SK-N-MC (cell line): ENCODE results near the gene SULF2.

Source experiments
- EZH2 ChIP-seq: fragments of 200-600 bp; sonication (generic); IDR thresholded peaks from one replicate; pipeline ENCODE4 v1.6.1; 2017; ENCODE audit warnings: antibody characterized with exemption
- FOXP2 ChIP-seq: optimal IDR thresholded peaks from 2 replicates; pipeline ENCODE3; 2011; ENCODE audit warnings: mild to moderate bottlenecking, moderate library complexity; ENCODE audit not compliant: insufficient read depth; ENCODE audit errors: extremely low read length, control extremely low read depth
- POLR2AphosphoS5 ChIP-seq: IDR thresholded peaks from 2 replicates; pipeline ENCODE4 v1.6.1; 2012; ENCODE audit warnings: mild to moderate bottlenecking, low read depth, low read length, borderline replicate concordance

DNA sequence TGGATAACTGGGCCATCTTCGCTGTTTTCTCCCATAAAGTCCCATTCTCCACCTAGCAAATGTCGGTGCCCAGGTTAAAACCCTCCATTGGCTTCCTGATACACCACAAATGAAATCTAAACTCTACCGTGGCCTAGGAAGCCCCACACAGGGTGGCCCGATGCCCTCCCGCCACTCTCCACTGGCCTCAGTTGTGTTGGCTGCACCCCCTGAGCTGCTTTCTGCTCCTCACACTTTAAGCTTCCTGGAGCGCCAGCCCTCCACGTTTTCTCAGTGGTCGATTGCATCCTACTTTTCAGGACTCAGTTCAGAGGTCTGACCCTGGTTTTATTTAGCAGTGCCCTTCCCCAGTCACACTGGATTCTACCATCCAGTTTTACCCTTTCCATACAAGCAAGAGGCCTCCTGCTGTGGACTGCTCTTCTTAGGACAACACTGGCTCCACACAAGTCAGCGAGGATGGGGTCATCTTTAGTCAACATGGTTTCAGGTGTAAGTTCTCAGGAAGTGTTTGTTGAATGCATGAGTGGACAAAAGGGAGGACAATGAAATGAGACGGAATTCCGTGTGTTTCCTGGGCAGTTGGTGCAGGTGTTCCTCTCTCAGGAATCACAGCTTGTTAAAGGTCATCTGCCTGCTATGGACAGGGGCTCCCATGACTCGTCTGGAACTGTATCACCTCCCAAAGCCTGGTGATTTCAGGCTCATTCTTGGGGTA is 124.1 kb downstream of the SULF2 start:
- TF ChIP-seq POLR2AphosphoS5 (no peak), EZH2 (no peak), FOXP2 (no peak)
